HCT116 (cell line): ENCODE data around the gene EPS15. TPM values are rescaled to one million over a fixed set of nuclear protein-coding genes. Genes with fewer than 3 reads are reported as not detected.

ENCODE experiments used
- ATAC-seq: fragments of 200-7000 bp; cut with Tn5 transposase; 2 replicates; pipeline ENCODE4 v1.9.1; 2020; ENCODE audit warnings: mild to moderate bottlenecking, moderate library complexity
- BruUV-seq: library from RNA; stranded (reverse); fragments of 400-500 nt; replicated peaks from 2 replicates; lab custom pipeline; 2021; lab: Mats Ljungman, UMichigan
- CTCF ChIA-PET: fragments of 300-600 bp; sonication (Branson Sonifier 250); formaldehyde crosslinking; loops from one replicate; lab custom pipeline; 2021; ENCODE audit warnings: antibody characterized with exemption; lab: Charles Lee
- POLR2A ChIA-PET: fragments of 300-600, 350-600 bp; sonication (Branson Sonifier 250); formaldehyde crosslinking; loops from one replicate; lab custom pipeline; 2021; ENCODE audit warnings: antibody characterized with exemption; lab: Charles Lee
- RAD21 ChIA-PET, 2 experiments: fragments of 300-600 bp; sonication (Branson Sonifier 250); formaldehyde crosslinking; loops; one replicate each; lab custom pipeline; 2023; ENCODE audit warnings: low total read pairs in 2 of 2; ENCODE audit not compliant: uncharacterized antibody in 2 of 2, unreplicated experiment in 2 of 2, low non-redundant PET in 1 of 2; lab: Charles Lee
- DNase-seq: peaks from one replicate; pipeline ENCODE4 v3.0.0-alpha.2; 2010; ENCODE audit warnings: low read depth, low spot score
- H2AFZ ChIP-seq: fragments of 200-600 bp; shearing (Covaris generic), sonication (generic); 2 replicates; pipeline ENCODE4 v1.6.1; 2017; ENCODE audit warnings: low read depth, mixed run types, mixed read lengths, antibody characterized with exemption, low read length; ENCODE audit not compliant: poor library complexity, severe bottlenecking
- H3K27ac ChIP-seq: 2 replicates; pipeline ENCODE4 v1.5.1; 2012; ENCODE audit warnings: low read depth, low read length
- H3K27me3 ChIP-seq: fragments of 200-600 bp; sonication (generic); 2 replicates; pipeline ENCODE4 v1.6.1; 2016; ENCODE audit warnings: mixed run types, low read length, mixed read lengths; ENCODE audit not compliant: insufficient read depth
- H3K36me3 ChIP-seq, 2 experiments: fragments of 200-500 bp in 1 of 2; fragments of 200-600 bp in 1 of 2; sonication (Bioruptor generic) in 1 of 2; sonication (generic) in 1 of 2; 2 replicates each; pipeline versions ENCODE4 v1.5.1 to v1.6.1; 2014 to 2016; ENCODE audit warnings: low read length in 2 of 2, inconsistent platforms in 1 of 2, mixed read lengths in 1 of 2, mixed run types in 1 of 2; ENCODE audit not compliant: insufficient read depth in 2 of 2, control insufficient read depth in 1 of 2
- H3K4me1 ChIP-seq, 2 experiments: fragments of 200-600 bp in 1 of 2; sonication (generic) in 1 of 2; 2 replicates each; pipeline versions ENCODE4 v1.5.1 to v1.6.1; 2012 to 2017; ENCODE audit warnings: low read length in 2 of 2, inconsistent platforms in 1 of 2, mild to moderate bottlenecking in 1 of 2, mixed read lengths in 1 of 2, mixed run types in 1 of 2, moderate library complexity in 1 of 2; ENCODE audit not compliant: insufficient read depth in 2 of 2, control insufficient read depth in 1 of 2
- H3K4me2 ChIP-seq: fragments of 200-600 bp; sonication (generic); 2 replicates; pipeline ENCODE4 v1.6.1; 2017; ENCODE audit warnings: mixed run types, low read length, mixed read lengths
- H3K4me3 ChIP-seq, 2 experiments: fragments of 200-600 bp in 1 of 2; sonication (generic) in 1 of 2; replicated peaks in 1 of 2; 2 replicates each; pipeline ENCODE4 v1.5.1; 2011 to 2016; ENCODE audit warnings: low read length in 2 of 2, control low read depth in 1 of 2, low read depth in 1 of 2, mild to moderate bottlenecking in 1 of 2, mixed read lengths in 1 of 2, mixed run types in 1 of 2
- H3K79me2 ChIP-seq: fragments of 200-600 bp; sonication (generic); 2 replicates; pipeline ENCODE4 v1.6.1; 2017; ENCODE audit warnings: mild to moderate bottlenecking, mixed run types, low read length, moderate library complexity, mixed read lengths; ENCODE audit not compliant: insufficient read depth
- H3K9ac ChIP-seq: fragments of 200-600 bp; sonication (generic); 2 replicates; pipeline ENCODE4 v1.6.1; 2016; ENCODE audit warnings: low read length, mixed read lengths
- H3K9me2 ChIP-seq: fragments of 200-600 bp; sonication (generic), shearing (Covaris generic); 2 replicates; pipeline ENCODE4 v1.6.1; 2017; ENCODE audit warnings: mixed run types, mild to moderate bottlenecking, moderate library complexity; ENCODE audit not compliant: insufficient read depth
- H3K9me3 ChIP-seq, 2 experiments: fragments of 200-500 bp in 1 of 2; fragments of 200-600 bp in 1 of 2; sonication (Bioruptor generic) in 1 of 2; sonication (generic) in 1 of 2; 2 replicates each; pipeline ENCODE4 v1.6.1; 2014 to 2017; ENCODE audit warnings: low read length in 2 of 2, mixed read lengths in 2 of 2, inconsistent platforms in 1 of 2, low read depth in 1 of 2, mild to moderate bottlenecking in 1 of 2, mixed run types in 1 of 2, moderate library complexity in 1 of 2; ENCODE audit not compliant: control insufficient read depth in 1 of 2, insufficient read depth in 1 of 2
- H4K20me1 ChIP-seq: fragments of 200-600 bp; sonication (generic), shearing (Covaris generic); 2 replicates; pipeline ENCODE4 v1.6.1; 2017; ENCODE audit warnings: mixed run types, mild to moderate bottlenecking, moderate library complexity; ENCODE audit not compliant: insufficient read depth
- ATF3 ChIP-seq: IDR thresholded peaks from 2 replicates; pipeline ENCODE4 v1.6.1; 2012
- JUND ChIP-seq: IDR thresholded peaks from 2 replicates; pipeline ENCODE4 v1.6.1; 2012
- MAX ChIP-seq: IDR thresholded peaks from 2 replicates; pipeline ENCODE4 v1.6.1; 2012
- RAD21 ChIP-seq: IDR thresholded peaks from 2 replicates; pipeline ENCODE4 v1.6.1; 2012; ENCODE audit warnings: low read depth, mild to moderate bottlenecking
- REST ChIP-seq: IDR thresholded peaks from 2 replicates; pipeline ENCODE4 v1.6.1; 2012; ENCODE audit warnings: low read depth
- SIN3A ChIP-seq: IDR thresholded peaks from 2 replicates; pipeline ENCODE4 v1.6.1; 2012; ENCODE audit warnings: low read depth
- SP1 ChIP-seq: IDR thresholded peaks from 2 replicates; pipeline ENCODE4 v1.6.1; 2012; ENCODE audit warnings: low read depth
- SRF ChIP-seq: IDR thresholded peaks from 2 replicates; pipeline ENCODE4 v1.6.1; 2012; ENCODE audit warnings: low read depth
- TCF7L2 ChIP-seq: IDR thresholded peaks from 2 replicates; pipeline ENCODE4 v1.7.0; 2011; ENCODE audit warnings: borderline replicate concordance, inconsistent platforms; ENCODE audit not compliant: insufficient read depth, insufficient read length; ENCODE audit errors: extremely low read depth
- intact Hi-C: fragments of 100-400 bp; cut with micrococcal nuclease; formaldehyde crosslinking; loops from 2 replicates; pipeline ENCODE4 v1.10.0; 2022
- total RNA-seq: library from RNA; stranded (reverse); gene quantifications from one replicate; pipeline ENCODE4 v1.2.1, GENCODE V29; 2021; ENCODE audit not compliant: unreplicated experiment

Gene EPS15
- total RNA-seq, 1 experiment from 2014 or later = 41.2 TPM

- Histone ChIP-seq H3K27me3 (no peaks in the 10 kb centered on the region), H3K4me1 (peaks cover 0 to 15% of the 10 kb centered on the region in 2 experiments; a peak in 2 of 4 replicates), H3K27ac (no peak overlapping the region), H3K79me2 (peaks cover 2% of the 10 kb centered on the region; the same call in 1 of the 2 replicates), H3K4me3 (no peak overlapping the region), H3K9me3 (no peaks in the 10 kb centered on the region), H3K9ac (no peak overlapping the region), H3K36me3 (no peaks in the 10 kb centered on the region), H3K4me2 (no peak overlapping the region), H4K20me1 (no peaks in the 10 kb centered on the region), H3K9me2 (no peaks in the 10 kb centered on the region), H2AFZ (no peak overlapping the region)
- intact Hi-C loops = no loop called here
- TF ChIP-seq MAX (no peak), SIN3A (no peak), SP1 (no peak), TCF7L2 (no peak), RAD21 (no peak), JUND (no peak), SRF (no peak), ATF3 (no peak), REST (no peak)
- RAD21 ChIA-PET = no interaction called here
- ATAC-seq (no peak), DNase-seq (no peak)
- CTCF ChIA-PET = no interaction called here
- POLR2A ChIA-PET = no interaction called here
- no TSS peak for BruUV-seq
These were observed 196.5 kb downstream of the EPS15 start for GRCh38 chr1:51322417-51323101.
